Stimulated activated CD4-positive, alpha-beta T cell treated with anti-CD3 and anti-CD28 coated beads, Interleukin-1b, Interleukin-23, amount 100 ng/mL, for 1 hour (primary cell): Measurements from ENCODE around the gene NR3C2.
"Not testable (repeated sequence)": the region's sequence is repeated elsewhere in the genome, so short reads cannot be mapped to it uniquely, and the experiment has no call there.

Experiments
- DNase-seq, 2 donors: peaks; one replicate each; pipeline ENCODE4 v3.0.0-alpha.2; 2020; ENCODE audit warnings: low read depth in 2 of 2

NR3C2 gene

GRCh38 chr4:148170408-148171365, 271.5 kb downstream of the NR3C2 start:
- no peak for DNase-seq

- no peak for DNase-seq
These were observed 276.1 kb downstream of the NR3C2 start for GRCh38 chr4:148166132-148166591.

GRCh38 chr4:148164557-148164956, 277.7 kb downstream of the NR3C2 start:
- no peak for DNase-seq

DNA sequence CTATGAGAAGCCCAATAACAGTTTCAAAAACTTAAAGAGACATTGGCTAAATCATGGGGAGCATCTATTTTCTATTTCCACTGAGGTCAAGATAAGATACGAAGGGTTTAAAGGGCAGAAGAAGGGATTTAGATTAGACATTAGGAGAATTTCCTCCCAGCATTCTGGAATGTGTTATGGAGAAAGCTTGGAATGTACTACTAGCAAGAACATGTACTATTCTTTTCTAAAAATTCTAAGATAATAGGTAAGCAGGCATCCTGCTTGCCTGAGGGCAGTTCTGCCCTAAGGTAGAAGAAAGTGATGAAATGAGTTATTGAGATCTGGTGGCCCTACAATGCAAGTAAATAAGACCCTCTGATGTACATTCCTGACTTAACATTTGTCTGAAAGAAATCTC, 279.2 kb downstream of the NR3C2 start:
- no peak for DNase-seq

GRCh38 chr4:148162519-148162918, 279.7 kb downstream of the NR3C2 start:
- no peak for DNase-seq

- DNase-seq, result no peak
These were observed 280.6 kb downstream of the NR3C2 start for GRCh38 chr4:148161601-148162000.

DNA sequence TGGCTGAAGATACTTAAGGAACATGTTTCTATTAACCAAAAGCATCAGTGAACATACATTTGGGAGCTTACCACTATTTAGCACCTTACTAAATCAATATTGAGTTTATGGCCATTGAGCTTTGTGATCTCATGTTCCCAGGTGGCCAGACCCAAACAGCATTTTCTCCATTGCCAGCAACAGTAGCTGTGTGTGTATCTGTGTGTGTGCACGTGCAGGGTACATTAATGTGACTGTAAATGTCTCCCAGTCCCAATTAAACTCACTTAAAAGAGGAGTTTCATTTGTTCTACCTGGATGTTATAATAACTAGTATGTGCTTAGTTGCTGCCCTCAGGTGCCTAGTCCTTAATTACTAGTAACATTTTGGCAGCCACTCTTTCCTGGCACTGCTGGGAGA, 282.4 kb downstream of the NR3C2 start:
- no peak for DNase-seq

DNA sequence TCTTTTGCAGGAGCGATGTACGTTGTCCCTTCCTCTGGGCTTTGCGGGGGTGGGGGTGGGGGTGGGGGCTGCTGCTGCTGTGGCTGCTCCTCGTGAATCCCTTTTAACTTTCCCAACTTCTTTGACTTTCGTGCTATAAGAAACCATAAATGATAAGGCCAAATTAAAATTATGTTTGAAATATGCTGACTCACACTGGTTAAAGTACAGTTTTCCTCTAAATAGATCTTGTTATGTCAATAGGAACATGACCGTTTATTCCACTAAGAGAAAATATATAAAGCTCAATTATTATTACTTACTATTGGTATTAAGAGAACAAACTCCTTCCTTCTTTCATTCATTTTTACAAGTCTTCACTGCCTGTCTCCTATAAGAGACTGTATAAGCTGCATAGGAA, 287.4 kb downstream of the NR3C2 start:
- no peak for DNase-seq

GRCh38 chr4:148152868-148153625, 289.2 kb downstream of the NR3C2 start:
- no peak for DNase-seq

DNA sequence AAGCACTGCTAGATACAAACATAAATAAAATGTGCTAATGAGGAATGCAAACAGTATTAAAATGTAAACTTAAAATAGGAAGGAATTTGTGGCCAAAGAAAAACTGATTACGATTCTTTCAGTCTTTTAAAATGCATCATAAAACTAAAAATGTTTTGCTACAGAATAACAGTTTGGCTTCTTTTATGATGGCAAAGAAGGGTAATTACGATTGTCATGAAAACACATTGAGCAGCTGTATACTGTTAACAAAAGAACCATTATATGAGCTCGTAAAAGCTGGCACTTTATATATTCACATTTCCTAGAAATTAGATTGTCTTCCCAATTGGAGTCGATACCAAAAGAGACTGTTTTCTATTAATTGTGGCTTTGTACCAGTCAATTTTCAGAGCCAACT, 290.4 kb downstream of the NR3C2 start:
- DNase-seq, result no peak

DNA sequence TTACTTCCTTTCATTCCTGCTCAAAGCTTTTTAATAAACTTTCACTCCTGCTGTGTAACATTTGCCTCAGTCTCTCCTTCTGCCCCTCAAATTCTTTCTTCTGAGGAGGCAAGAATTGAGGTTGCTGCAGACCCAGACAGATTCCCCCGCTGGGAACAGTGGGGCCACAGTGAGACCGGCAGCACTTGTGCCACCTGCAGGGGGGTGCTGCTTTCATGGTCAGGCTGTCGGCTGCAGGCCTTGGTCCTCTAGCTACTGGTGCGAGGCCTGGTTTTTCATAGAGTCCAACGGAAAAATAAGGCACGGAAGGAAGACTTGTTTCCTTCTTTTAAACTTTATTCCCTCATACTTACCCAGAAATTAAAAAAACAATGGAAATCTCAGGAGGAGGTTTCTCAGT, 296.7 kb downstream of the NR3C2 start:
- DNase-seq, result no peak

GRCh38 chr4:148143174-148143573, 299.0 kb downstream of the NR3C2 start:
- DNase-seq, result no peak

DNA sequence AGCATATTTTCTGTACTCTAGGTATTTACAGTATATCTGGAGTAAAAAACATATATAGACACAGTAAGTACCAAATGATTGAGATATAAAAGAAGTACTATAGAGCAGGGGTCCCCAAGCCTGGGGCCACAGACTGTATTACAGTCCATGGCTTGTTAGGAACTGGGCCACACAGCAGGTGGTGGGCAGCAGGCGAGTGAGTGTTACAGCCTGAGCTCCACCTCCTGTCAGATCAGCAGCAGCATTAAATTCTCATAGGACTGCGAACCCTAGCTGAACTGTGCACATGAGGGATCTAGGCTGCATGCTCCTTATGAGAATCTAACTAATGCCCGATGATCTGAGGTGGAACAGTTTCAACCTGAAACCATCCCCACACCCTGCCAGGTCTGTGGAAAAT, 300.7 kb downstream of the NR3C2 start:
- no peak for DNase-seq

DNA sequence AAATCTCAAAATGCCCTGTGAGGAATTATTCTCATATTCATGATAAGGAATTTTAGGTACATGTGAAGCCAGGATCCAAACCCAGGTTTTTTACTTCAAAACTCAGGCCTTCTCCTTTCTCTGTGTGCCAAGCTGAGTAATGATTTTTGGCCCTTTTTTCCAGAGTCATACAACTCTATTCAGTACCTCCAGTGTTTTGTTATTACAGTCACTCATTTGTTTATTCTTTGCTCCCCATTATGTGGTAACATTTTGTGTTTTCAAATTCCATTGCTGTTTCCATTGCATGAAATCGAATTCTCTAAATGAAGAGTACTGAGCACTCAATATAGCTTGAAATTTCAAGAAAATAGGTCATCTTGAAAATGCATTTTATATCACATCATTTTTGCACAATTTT, 315.4 kb downstream of the NR3C2 start:
- no peak for DNase-seq

GRCh38 chr4:148124512-148124911, 317.7 kb downstream of the NR3C2 start:
- no peak for DNase-seq

DNA sequence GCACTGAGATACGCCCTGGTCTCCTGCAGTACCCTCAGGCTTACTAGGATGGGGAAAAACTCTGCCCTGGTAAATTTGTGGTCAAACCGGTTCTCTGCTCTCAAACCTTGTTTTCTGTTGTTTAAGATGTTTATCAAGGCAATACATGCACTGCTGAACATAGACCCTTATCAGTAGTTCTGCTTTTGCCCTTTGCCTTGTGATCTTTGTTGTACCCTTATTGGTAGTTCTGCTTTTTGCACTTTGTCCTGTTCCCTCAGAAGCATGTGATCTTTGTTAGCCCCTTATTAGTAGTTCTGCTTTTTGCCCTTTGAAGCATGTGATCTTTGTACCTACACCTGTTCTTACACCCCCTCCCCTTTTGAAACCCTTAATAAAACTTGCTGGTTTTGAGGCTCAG, 319.1 kb downstream of the NR3C2 start:
- not testable (repeated sequence) for DNase-seq

DNA sequence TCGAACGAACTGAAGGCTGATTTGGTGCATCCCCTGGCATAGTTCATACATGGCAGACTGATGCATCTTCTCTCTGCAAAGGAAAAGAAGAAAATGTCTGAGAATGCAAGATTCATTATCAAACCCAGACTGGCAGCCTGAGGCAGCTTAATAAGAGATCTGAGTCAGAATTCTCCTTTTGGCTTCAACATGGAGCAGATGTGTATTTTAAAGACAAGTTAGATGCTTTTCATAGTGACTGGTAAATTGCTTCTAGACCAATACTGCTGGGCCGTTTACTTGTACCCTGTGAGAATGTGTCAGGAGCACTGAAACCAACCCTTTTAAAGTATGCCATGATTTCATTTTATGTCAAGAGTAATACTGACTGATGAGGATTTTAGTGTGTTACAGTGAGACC, 322.0 kb downstream of the NR3C2 start:
- DNase-seq, result no peak

DNA sequence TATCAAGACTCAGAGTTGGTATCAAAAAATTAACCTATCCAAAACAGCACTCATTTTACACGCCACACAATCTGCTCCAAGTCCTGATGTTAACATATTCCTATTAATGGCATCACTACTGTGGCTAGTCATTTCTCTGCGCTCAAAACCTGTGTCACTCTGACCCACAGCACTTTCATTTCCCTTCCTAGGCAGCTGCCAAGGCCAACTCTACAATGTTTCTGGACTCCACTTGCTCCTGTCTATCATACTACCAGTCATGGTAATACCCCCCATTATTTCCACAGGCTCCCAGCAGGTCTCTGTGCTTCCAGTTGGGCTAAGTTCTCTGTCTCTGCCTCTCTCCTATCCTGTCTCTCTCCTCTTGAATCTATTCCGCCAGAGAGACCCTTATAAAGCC, 323.6 kb downstream of the NR3C2 start:
- DNase-seq, result no peak

- no peak for DNase-seq
These were observed 324.0 kb downstream of the NR3C2 start for GRCh38 chr4:148118179-148118578.

DNA sequence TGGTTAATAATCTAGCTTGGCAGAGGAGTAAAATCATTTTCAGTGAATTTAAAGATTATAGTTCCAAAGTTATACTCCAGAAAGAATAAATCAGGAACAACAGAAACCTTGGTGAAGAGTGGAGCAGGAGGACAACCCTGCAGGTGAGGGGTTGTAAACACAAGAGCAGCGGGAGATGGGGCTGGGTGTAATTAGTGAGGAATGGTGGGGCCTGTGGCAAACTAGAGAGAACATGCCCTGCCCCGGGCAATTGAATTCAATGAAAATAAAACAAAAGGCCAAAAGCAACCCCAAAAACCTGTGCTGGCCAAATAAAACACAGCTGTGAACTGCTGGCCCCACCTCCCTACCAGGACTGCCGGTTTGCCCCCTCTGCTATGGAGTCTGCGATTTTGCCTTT, 325.2 kb downstream of the NR3C2 start:
- DNase-seq, result no peak

- no peak for DNase-seq
These were observed 325.9 kb downstream of the NR3C2 start for GRCh38 chr4:148116264-148116663.

- no peak for DNase-seq
These were observed 327.8 kb downstream of the NR3C2 start for GRCh38 chr4:148114436-148114835.
